HG02759 (cell line): Measurements from ENCODE around the gene HPS3.
A peak's percentile ranks its signal among the peaks of the same experiment; 100 is the strongest.
"Not testable (repeated sequence)": the region's sequence is repeated elsewhere in the genome, so short reads cannot be mapped to it uniquely, and the experiment has no call there.

Source experiments
- ATAC-seq: cut with Tn5 transposase; IDR thresholded peaks from one replicate; pipeline ENCODE4 v1.9.1; 2021; ENCODE audit warnings: mild to moderate bottlenecking, moderate library complexity; ENCODE audit not compliant: unreplicated experiment

Gene HPS3

GRCh38 chr3:149129326-149130205 lies at the start of gene HPS3:
Gene HPS3, plus strand, starts transcription at chr3:149129638. Its CDS starts 86 bp downstream, at chr3:149129724.
- peak; percentile 95 for ATAC-seq

GRCh38 chr3:149080011-149080698 lies 49.3 kb upstream of the HPS3 start:
- ATAC-seq = no peak

- no peak for ATAC-seq
Observed at GRCh38 chr3:149080699-149081091, 48.7 kb upstream of the HPS3 start.

GRCh38 chr3:149081772-149082171 lies 47.7 kb upstream of the HPS3 start:
- no peak for ATAC-seq

- ATAC-seq = peak; percentile 34
Observed at GRCh38 chr3:149085828-149086231, 43.6 kb upstream of the HPS3 start.

- peak; percentile 98 for ATAC-seq
Observed at GRCh38 chr3:149086232-149086988, 43.0 kb upstream of the HPS3 start, which contains the start of gene HLTF. Gene HLTF, minus strand, starts transcription at chr3:149086533. Its CDS starts 197 bp downstream, at chr3:149086336.

- no peak for ATAC-seq
Observed at GRCh38 chr3:149087208-149087607, 42.2 kb upstream of the HPS3 start.

GRCh38 chr3:149089395-149089794 lies 40.0 kb upstream of the HPS3 start:
- ATAC-seq = no peak

GRCh38 chr3:149090461-149090860 lies 39.0 kb upstream of the HPS3 start:
- no peak for ATAC-seq

GRCh38 chr3:149090907-149091306 lies 38.5 kb upstream of the HPS3 start:
- no peak for ATAC-seq

GRCh38 chr3:149091983-149092382 lies 37.5 kb upstream of the HPS3 start:
- ATAC-seq = no peak

- peak; percentile 79 for ATAC-seq
Observed at GRCh38 chr3:149095487-149095886, 34.0 kb upstream of the HPS3 start.

GRCh38 chr3:149097987-149098386 lies 31.5 kb upstream of the HPS3 start:
- ATAC-seq = not testable (repeated sequence)

- ATAC-seq = no peak
Observed at GRCh38 chr3:149101154-149101553, 28.3 kb upstream of the HPS3 start.

- no peak for ATAC-seq
Observed at GRCh38 chr3:149101641-149102040, 27.8 kb upstream of the HPS3 start.

- ATAC-seq = no peak
Observed at GRCh38 chr3:149104484-149104883, 25.0 kb upstream of the HPS3 start.

GRCh38 chr3:149114458-149114857 lies 15.0 kb upstream of the HPS3 start:
- ATAC-seq = no peak

- ATAC-seq = no peak
Observed at GRCh38 chr3:149115114-149115513, 14.3 kb upstream of the HPS3 start.

GRCh38 chr3:149118724-149119123 lies 10.7 kb upstream of the HPS3 start:
- no peak for ATAC-seq

- no peak for ATAC-seq
Observed at GRCh38 chr3:149119466-149119865, 10.0 kb upstream of the HPS3 start.
